PC-9 (cell line): ENCODE measurements around the gene NFKBIE.

Experiments used
- EZH2 ChIP-seq: fragments of 200-600 bp; sonication (generic); IDR thresholded peaks from 2 replicates; pipeline ENCODE4 v1.8.0; 2017; ENCODE audit warnings: antibody characterized with exemption, low read depth
- TF ChIP-seq, protein P1 (sequence below): fragments of 200-600 bp; sonication (generic); conservative IDR thresholded peaks from 2 replicates; pipeline ENCODE4 v1.6.1; 2017; ENCODE audit warnings: mixed run types, antibody characterized with exemption, mild to moderate bottlenecking, moderate library complexity

DNA sequence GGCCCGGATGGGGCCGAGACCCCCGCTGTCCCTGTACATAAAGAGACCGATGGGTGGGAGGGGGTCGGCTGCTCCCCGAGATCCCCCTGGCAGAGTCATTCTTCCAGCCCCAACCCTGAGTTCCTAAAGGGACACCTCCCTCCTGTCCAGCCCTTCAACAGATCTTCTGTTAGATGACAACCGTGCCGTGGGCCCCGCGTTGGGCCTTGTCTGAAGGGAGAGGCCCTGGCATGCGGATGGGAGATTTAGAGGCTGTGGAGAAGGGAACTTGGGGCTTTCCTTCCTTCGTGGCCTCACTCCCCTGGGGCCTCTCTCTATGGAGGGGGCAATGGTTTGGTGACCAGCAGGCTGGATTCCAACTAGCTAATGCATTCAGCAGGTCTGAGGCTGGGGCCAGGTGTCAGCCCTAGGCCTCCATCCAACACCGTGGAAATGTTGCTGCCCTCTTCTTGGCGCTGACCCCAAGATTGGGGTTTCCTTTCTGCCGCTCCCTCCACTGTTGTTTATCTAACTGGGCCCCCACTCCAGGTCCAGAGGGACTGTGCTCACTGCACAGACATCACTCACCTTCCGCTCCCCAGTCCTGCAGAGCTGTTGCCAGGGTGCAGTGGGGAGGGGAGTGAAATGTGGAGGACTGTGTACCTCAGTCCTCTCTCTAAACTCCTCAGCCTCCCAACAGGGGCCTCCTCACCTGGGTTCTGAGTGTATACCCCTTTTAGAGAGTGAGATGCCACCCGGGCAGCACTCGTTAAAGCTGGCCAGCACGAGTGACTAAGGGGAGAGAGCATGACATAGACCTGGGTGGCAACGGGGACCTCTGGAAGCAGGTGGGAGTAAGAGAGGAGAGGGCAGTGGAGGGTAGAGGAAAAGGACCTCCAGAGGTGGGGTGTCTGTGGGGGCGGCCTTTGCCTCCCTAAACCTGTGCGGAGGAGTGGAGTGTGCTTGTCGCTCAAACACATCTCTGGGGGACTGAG lies 11.6 kb upstream of the NFKBIE start:
- TF ChIP-seq, protein P1, sequence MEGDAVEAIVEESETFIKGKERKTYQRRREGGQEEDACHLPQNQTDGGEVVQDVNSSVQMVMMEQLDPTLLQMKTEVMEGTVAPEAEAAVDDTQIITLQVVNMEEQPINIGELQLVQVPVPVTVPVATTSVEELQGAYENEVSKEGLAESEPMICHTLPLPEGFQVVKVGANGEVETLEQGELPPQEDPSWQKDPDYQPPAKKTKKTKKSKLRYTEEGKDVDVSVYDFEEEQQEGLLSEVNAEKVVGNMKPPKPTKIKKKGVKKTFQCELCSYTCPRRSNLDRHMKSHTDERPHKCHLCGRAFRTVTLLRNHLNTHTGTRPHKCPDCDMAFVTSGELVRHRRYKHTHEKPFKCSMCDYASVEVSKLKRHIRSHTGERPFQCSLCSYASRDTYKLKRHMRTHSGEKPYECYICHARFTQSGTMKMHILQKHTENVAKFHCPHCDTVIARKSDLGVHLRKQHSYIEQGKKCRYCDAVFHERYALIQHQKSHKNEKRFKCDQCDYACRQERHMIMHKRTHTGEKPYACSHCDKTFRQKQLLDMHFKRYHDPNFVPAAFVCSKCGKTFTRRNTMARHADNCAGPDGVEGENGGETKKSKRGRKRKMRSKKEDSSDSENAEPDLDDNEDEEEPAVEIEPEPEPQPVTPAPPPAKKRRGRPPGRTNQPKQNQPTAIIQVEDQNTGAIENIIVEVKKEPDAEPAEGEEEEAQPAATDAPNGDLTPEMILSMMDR = no peak
- no peak for TF ChIP-seq EZH2
